GM10847 (cell line): ENCODE results near the gene DENR.

Experiments
- POLR2A ChIP-seq: IDR thresholded peaks from 2 replicates; pipeline ENCODE4 v1.6.1; 2011; ENCODE audit not compliant: insufficient read length; ENCODE audit errors: extremely low read depth

DENR gene

DNA sequence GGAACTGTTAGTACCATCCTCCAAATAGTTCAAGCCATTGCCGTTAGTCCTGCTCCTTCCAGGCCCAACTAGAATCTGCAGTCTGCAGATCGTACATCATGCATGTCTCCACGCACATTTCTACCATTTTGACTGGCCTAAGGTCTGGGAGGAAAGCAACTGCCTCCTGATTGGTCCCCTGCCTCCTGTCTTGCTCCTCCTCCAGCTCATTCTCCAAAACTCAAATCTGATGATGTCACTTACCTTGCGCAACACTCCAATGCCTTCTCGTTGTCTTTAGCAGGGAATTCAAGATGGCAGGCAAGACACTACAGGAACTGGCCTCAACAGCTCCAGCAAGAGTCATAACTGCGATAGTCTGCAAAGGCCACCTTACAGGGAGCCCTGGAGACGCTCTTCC is 12.3 kb upstream of the DENR start:
- no peak for TF ChIP-seq POLR2A

DNA sequence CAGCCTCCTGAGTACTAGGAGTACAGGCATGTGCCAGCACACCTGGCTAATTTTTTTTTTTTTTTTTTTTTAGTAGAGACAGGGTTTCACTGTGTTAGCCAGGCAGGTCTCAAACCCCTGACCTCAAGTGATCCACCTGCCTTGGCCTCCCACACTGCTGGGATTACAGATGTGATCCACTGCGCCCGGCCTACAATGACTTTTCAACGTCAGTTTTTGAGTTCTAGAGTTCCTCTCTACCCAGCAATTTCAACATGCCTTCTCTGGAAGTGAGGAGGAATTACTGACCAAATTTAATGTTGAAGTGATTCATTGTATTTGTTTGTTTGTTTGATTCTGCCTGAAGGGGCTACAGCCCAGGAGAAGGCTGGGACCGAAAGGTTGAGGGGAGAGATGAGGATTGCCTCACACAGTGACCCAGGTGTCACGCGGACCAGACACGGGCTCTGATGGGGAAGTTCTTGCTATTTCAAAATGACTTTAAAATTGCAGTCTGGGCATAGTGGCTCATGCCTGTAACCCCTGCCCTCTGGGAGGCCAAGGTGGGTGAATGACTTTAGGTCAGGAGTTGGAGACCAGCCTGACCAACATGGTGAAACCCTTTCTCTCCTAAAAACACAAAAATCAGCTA is 8.6 kb upstream of the DENR start:
- TF ChIP-seq POLR2A, result no peak

DNA sequence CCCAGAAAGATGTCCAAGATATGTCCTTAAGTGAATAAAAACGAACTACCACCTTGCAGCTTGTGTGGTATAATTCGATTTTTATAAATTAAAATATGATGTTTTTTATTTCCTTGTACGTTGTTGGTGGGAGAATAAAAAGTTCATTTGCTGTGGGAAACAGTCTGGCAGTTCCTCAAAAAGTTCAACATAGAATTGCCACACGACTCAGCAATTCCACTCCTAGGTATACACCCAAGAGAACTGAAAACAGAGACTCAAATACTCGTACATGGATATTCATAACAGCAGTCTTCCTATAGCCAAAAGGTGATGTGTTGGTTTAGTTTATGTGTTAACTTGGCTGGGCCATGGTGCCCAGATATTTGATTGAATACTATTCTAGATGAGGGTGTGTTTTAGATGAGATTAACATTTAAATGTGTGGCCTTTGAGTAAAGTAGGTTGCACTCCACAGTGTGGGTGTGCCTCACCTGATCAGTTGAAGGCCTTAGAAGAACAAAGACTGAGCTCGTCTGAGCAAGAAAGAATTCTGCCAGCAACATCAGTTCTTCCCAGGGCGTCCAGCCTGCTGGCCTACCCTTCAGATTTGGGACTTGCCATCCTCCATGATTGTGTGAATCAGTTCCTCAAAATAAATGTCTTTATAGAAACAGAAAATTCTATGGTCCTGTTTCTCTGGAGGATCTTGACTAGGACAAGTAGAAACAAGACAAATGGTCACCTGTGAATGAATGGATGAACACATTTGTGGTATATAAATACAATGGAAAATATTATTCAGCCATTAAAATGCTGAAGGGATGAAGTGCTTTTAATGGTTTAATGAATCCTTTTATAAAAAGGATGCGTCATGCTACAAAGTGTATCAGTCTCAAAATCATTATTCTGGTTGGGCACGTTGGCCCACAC is 5.1 kb upstream of the DENR start:
- no peak for TF ChIP-seq POLR2A

DNA sequence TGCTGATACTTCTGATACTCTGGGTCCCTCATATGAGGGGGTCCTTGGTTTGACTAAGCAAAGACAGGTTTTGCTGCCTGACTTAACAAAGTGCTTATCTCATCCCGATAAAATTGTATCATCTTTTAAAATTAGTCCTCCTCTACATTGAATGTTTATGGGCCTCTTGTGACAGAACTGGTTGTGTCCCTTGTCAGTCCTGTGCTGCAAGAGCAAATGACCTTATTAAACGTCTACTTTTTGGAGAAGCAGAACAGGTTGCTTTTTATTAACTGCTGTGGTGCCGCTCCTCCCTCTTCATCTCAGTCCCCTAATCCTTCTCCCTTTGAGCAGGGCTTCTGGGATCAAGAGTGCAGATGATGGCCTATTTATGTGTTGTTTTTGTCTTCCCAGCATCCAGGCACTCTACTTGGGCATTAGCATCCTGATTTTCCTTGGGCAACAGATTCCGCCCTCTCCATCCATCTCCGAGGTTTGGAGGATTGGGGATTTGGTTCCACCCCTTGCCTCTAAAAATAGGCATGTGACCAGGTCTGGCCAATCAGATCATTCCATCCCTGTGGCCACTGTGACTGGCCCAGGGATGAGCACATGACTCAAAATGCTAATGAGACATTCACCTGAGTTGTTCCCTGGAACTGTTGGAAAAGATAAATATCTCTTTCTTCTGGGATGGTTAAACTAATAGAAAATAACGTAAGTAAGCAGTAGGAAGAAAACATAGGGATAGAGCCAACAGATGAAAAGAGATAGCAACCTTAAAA is 2.9 kb upstream of the DENR start:
- TF ChIP-seq POLR2A, result no peak

DNA sequence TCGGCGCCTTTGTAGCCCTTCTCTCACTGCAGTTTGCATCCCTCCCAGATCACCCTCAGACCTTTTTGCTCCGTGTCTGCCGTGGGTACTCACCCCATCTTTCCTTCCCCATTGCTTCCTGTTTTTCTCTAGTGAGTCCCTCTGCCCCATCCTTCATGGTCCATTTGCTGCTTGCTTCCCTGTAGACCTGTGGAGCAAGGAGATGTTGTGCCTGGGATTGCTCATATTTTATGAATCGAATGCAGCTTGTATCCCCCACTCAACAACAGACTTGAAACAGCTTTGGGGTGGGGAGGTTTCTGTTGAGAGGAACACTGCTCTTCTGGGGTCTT is 661 bp downstream of the DENR start:
- TF ChIP-seq POLR2A, result no peak

DNA sequence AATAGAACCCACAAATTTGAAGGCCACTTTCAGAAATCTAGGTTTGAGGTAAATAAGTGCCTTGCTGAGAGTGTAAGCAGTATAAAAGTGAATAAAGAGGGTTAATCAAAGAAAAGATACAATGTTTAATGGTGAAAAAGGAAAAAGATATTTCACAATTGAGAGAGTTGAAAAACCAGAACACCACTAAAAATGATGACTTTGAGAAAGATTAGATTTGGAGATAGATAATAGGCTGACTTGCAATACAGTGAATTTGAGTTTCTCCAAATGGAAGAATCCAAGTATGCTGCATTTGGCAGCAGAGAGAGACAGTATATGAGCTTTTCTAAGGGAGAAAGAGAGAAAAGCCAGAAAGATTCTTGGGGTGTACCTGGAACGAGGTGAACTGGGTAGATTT is 2.2 kb downstream of the DENR start:
- no peak for TF ChIP-seq POLR2A

DNA sequence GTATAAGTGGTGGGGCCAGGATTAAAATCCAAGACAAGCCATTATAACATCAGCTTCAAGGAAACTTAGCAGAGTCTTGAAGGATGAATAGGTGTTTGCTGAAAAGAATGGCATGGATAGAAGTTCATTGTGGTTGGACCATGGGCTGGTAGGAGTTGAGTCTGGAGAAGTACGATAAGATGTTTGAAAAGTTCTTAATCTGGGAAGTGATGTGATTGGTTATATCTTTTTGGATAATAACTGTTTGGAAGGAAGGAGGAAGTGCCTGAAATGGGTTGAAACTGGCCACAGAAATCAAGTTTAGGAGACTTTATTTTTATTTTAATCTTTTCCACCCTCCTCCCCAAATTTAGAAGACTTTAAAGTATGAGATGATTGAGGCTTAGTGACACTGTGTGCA is 4.9 kb downstream of the DENR start:
- TF ChIP-seq POLR2A, result no peak

DNA sequence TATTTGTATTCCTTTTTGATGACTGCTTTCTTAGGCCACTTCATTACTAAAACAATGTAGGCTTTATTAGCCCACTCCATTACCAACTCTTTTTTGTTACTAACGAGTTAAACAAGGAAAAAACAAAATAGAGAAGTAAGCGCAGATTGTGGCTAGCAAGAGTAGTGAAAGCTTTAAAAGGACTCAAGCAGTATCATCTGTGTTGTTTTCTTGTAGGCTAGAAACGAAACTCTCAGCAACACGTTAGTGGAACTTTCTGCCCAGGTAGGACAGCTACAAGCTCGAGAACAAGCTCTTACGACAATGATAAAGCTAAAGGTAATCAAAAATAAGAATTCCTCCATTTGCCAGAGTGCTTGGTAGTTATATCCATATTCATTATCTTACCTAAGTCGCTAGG is 32.9 kb downstream of the DENR start:
- no peak for TF ChIP-seq POLR2A

DNA sequence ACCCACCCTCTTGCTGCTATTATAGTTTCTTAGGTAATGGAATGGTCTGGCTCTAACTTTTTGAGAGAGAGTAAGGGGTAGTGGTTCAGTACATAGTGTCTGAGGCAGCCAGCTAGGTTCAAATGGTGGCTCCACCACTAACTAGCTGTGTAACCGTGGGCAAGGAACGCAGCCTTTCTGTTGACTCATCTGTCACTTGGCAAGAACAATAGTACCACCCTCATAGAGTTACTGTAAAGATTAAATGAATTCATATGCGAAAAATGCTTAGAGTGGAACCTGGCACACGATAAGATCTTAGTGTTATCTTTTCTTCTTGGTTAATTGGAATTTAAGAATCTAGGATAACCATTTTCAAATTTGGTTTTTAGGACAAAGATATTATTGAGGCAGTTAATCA is 35.8 kb downstream of the DENR start:
- no peak for TF ChIP-seq POLR2A

DNA sequence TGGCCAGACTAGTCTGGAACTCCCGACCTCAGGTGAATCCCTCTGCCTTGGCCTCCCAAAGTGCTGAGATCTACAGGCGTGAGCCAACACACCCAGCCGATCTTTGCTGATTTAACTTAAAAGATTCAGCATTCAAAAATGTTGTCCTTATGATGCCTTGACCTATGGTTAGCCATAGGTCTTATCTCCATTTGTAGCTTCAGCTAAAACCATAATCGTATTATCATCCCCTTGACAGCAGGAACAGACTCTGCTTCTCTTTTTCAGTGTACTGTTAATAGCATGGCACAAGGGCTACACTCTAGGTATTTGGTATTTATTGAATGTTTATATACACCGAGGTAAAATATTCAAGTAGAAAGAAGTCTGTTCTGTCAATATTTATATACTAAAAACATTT is 37.0 kb downstream of the DENR start:
- TF ChIP-seq POLR2A, result no peak

DNA sequence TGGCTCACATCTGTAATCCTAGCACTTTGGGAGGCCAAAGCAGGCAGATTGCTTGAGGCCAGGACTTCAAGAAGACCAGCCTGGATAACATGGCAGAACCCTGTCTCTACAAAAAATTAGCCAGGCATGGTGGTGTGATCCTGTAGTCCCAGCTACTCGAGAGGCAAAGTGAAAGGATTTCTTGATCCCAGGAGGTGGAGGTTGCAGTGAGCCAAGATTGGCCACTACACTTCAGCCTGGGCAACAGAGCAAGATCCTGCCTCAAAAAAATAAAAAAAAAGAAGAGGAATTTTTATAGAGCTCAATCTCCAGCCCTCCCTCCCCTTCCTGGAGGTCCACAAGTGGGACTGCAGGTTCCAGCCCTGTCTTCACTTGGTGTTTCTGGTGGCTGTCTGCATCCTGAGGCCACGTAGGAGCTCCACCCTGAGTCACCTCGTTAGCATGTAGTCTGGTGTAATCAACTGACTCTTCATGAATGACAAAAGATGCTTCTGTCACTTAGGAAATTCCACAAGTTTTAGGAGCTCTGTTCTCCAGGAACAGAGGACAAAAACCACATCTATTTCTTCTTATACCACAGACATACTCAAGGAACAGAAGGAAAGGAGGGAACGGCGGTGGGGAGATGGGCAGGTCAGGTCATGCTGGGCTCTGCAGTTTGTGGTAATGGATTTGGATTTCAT is 37.9 kb downstream of the DENR start:
- TF ChIP-seq POLR2A, result no peak

DNA sequence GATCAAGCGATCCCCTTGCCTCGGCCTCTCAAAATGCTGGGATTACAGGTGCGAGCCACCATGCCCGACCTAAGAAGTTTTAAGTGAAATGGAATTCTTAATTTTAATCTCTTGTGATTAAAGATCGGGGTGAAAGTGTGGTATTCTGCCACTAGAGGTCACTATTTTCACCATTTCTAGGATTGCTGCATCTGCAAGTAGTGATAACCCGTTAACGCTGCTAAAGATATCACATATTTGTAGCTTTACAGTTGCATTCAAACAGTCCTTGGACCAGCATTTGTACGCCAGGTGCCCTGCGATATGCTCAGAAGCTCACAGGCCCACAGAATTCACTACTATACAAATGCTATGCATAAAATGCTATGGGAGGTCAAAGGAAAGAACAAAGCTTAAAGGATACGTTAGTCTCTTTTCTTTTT is 41.1 kb downstream of the DENR start:
- TF ChIP-seq POLR2A, result no peak

DNA sequence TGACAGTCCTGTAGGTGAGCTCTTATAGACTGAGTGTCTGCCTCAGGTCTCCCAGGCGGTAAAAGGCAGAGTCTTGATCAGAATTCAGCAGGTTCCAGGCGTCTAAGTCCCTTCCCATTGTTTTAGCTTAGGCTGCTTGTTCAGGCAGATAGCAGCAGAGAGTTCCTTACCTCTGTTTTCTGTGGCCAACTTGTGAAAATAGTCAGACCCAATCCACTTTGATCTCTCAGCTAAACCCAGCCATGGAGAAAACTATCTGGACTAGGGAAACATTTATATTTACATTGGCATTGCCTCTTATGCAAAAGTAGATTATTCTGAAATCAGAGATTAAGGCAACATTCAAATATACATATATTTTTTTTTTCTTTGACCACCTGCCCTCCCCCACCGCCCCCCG is 43.2 kb downstream of the DENR start:
- TF ChIP-seq POLR2A, result no peak

DNA sequence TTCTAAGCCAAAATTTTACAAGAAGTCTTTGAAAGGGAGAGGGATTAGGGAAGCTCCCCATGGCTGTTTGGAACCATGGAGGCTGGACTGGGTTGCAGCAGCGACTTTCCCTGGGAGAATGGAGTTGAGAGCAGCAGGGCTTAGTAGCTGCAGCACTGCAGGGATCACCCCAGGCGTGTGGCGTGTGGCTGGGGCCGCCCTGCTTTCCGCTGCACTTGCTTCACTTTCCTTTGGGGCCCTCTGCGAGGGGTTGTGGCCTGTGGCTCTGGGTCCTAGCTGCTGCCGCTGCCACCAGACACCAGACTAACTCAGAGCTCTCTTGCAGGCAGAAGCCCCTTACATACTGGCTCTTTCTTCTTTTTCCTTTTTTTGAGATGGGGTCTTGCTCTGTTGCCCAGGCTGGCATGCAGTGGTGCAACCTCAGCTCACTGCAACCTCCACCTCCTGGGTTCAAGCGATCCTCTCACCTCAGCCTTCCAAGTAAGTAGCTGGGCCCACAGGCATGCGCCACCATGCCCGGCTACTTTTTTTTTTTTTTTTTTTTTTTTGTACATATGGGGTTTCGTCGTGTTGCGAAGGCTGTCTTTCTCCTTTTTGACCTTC is 47.1 kb downstream of the DENR start:
- no peak for TF ChIP-seq POLR2A

DNA sequence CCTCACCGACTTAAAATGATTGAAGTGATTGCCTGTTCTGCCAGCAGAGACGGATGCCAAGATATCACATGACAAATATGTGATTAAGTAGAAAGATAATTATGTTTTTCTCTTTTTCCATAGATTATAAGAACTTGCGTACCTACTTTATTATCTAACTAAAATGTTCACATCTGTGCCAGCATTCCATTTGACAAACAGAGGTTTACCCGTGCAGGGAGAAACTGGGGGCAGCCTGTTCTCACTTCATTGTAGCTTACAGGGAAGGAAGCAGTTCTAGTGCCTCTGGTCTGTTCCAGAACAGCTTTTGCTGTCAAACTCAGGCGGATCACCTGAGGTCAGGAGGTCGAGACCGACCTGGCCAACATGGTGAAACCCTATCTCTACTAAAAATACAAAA is 51.3 kb downstream of the DENR start:
- TF ChIP-seq POLR2A, result no peak
